PFSK-1 (cell line): Measurements from ENCODE around the gene PTCHD1.

ENCODE experiments used
- FOXP2 ChIP-seq: optimal IDR thresholded peaks from 2 replicates; pipeline ENCODE3; 2011; ENCODE audit warnings: borderline replicate concordance, control low read depth, inconsistent platforms; ENCODE audit not compliant: insufficient read depth; ENCODE audit errors: extremely low read length, extremely low read depth
- POLR2AphosphoS5 ChIP-seq: IDR thresholded peaks from 2 replicates; pipeline ENCODE4 v1.6.1; 2012; ENCODE audit warnings: low read depth, mild to moderate bottlenecking, control low read depth, low read length, moderate library complexity
- REST ChIP-seq, 2 experiments: IDR thresholded peaks; 2 replicates each; pipeline versions ENCODE4 v1.6.1 to v1.8.0; 2011 to 2012; ENCODE audit warnings: low read depth in 2 of 2, low read length in 2 of 2, control low read depth in 1 of 2, inconsistent platforms in 1 of 2, mild to moderate bottlenecking in 1 of 2, moderate library complexity in 1 of 2; ENCODE audit not compliant: insufficient read depth in 1 of 2
- SIN3A ChIP-seq: IDR thresholded peaks from 2 replicates; pipeline ENCODE4 v1.6.1; 2012; ENCODE audit warnings: mild to moderate bottlenecking, low read length, moderate library complexity, borderline replicate concordance; ENCODE audit not compliant: insufficient read depth
- TAF1 ChIP-seq: IDR thresholded peaks from 2 replicates; pipeline ENCODE4 v1.6.1; 2012; ENCODE audit warnings: low read length, control low read depth, borderline replicate concordance; ENCODE audit not compliant: insufficient read depth

The PTCHD1 gene

GRCh38 chrX:23334521-23334847, 165 bp upstream of the PTCHD1 start:
- TF ChIP-seq FOXP2, result no peak
- TF ChIP-seq REST (IDR thresholded peaks at IDR 0.05; ENCODE audit: insufficient read depth in 1 of 2, low read depth in 2 of 2, low read length in 2 of 2), result no peak
- TF ChIP-seq POLR2AphosphoS5, result no peak
- no peak for TF ChIP-seq SIN3A
- TF ChIP-seq TAF1, result no peak

GRCh38 chrX:23338334-23338733, 3.7 kb downstream of the PTCHD1 start:
- TF ChIP-seq FOXP2 (no peak), SIN3A (no peak), TAF1 (no peak), POLR2AphosphoS5 (no peak), REST (IDR thresholded peaks at IDR 0.05; ENCODE audit: insufficient read depth in 1 of 2, low read depth in 2 of 2, low read length in 2 of 2) (no peak)

GRCh38 chrX:23341452-23341851, 6.8 kb downstream of the PTCHD1 start:
- TF ChIP-seq FOXP2 (no peak), REST (IDR thresholded peaks at IDR 0.05; ENCODE audit: insufficient read depth in 1 of 2, low read depth in 2 of 2, low read length in 2 of 2) (no peak), POLR2AphosphoS5 (no peak), SIN3A (no peak), TAF1 (no peak)

GRCh38 chrX:23344238-23344903, 9.7 kb downstream of the PTCHD1 start:
- TF ChIP-seq REST (IDR thresholded peaks at IDR 0.05; ENCODE audit: insufficient read depth in 1 of 2, low read depth in 2 of 2, low read length in 2 of 2) (no peak), POLR2AphosphoS5 (no peak), TAF1 (no peak), SIN3A (no peak), FOXP2 (no peak)

GRCh38 chrX:23344904-23345271, 10.2 kb downstream of the PTCHD1 start:
- TF ChIP-seq POLR2AphosphoS5, result no peak
- no peak for TF ChIP-seq TAF1
- no peak for TF ChIP-seq FOXP2
- no peak for TF ChIP-seq REST (IDR thresholded peaks at IDR 0.05; ENCODE audit: insufficient read depth in 1 of 2, low read depth in 2 of 2, low read length in 2 of 2)
- no peak for TF ChIP-seq SIN3A
